HepG2 (cell line): ENCODE measurements around the gene TESK1. TPM values are rescaled to one million over a fixed set of nuclear protein-coding genes. Genes with fewer than 3 reads are reported as not detected.

Source experiments
- AHDC1 ChIP-seq: sonication (generic); formaldehyde crosslinking; IDR thresholded peaks from 2 replicates; pipeline ENCODE4 v1.5.1; 2020; ENCODE audit warnings: mild to moderate bottlenecking, missing genetic modification reagents, borderline replicate concordance
- E2F1 ChIP-seq: sonication (generic); formaldehyde crosslinking; IDR thresholded peaks from 2 replicates; pipeline ENCODE4 v1.5.0; 2020; ENCODE audit warnings: missing genetic modification reagents
- HMG20A ChIP-seq: IDR thresholded peaks from 2 replicates; pipeline ENCODE4 v1.6.1; 2016; ENCODE audit warnings: borderline replicate concordance
- HMG20B ChIP-seq: conservative IDR thresholded peaks from 2 replicates; pipeline ENCODE4 v1.6.1; 2016; ENCODE audit warnings: missing genetic modification reagents, missing compliant biosample characterization
- HOXD1 ChIP-seq: sonication (generic); formaldehyde crosslinking; IDR thresholded peaks from 2 replicates; pipeline ENCODE4 v1.5.0; 2020; ENCODE audit warnings: missing genetic modification reagents
- MAFF ChIP-seq: IDR thresholded peaks from 2 replicates; pipeline ENCODE4 v1.6.1; 2011; ENCODE audit warnings: low read depth, low read length, improper control_type of control experiment
- MATR3 ChIP-seq: sonication (generic); formaldehyde crosslinking; IDR thresholded peaks from 2 replicates; pipeline ENCODE4 v1.4.0; 2020; ENCODE audit warnings: missing genetic modification reagents
- MYC ChIP-seq: sonication (generic); formaldehyde crosslinking; IDR thresholded peaks from 2 replicates; pipeline ENCODE4 v1.9.0; 2021; ENCODE audit warnings: missing genetic modification reagents, borderline replicate concordance
- PLRG1 ChIP-seq: fragments of 450-650 bp; conservative IDR thresholded peaks from 2 replicates; pipeline ENCODE4 v1.6.1; 2016
- REL ChIP-seq: sonication (generic); formaldehyde crosslinking; conservative IDR thresholded peaks from 2 replicates; pipeline ENCODE4 v1.8.0; 2022; ENCODE audit warnings: mild to moderate bottlenecking, missing genetic modification reagents, moderate library complexity
- RNF219 ChIP-seq: sonication (generic); formaldehyde crosslinking; IDR thresholded peaks from 2 replicates; pipeline ENCODE4 v1.5.0; 2020; ENCODE audit warnings: mild to moderate bottlenecking, missing genetic modification reagents
- SKI ChIP-seq: fragments of 450-650 bp; IDR thresholded peaks from one replicate; pipeline ENCODE4 v1.6.1; 2018; ENCODE audit warnings: mild to moderate bottlenecking; ENCODE audit not compliant: partially characterized antibody
- SMAD1 ChIP-seq: sonication (generic); formaldehyde crosslinking; IDR thresholded peaks from 2 replicates; pipeline ENCODE4 v1.4.0; 2020; ENCODE audit warnings: missing genetic modification reagents, low read depth, mild to moderate bottlenecking, borderline replicate concordance
- SMYD3 ChIP-seq: sonication (generic); formaldehyde crosslinking; IDR thresholded peaks from 2 replicates; pipeline ENCODE4 v1.8.1; 2023; ENCODE audit warnings: mild to moderate bottlenecking, missing genetic modification reagents
- ZNF10 ChIP-seq: sonication (generic); formaldehyde crosslinking; IDR thresholded peaks from 2 replicates; pipeline ENCODE4 v1.4.0; 2020; ENCODE audit warnings: mild to moderate bottlenecking, low read depth, missing genetic modification reagents, borderline replicate concordance
- ZNF124 ChIP-seq: sonication (generic); formaldehyde crosslinking; IDR thresholded peaks from 2 replicates; pipeline ENCODE4 v1.4.0; 2020; ENCODE audit warnings: missing genetic modification reagents
- ZNF33A ChIP-seq: sonication (generic); formaldehyde crosslinking; IDR thresholded peaks from 2 replicates; pipeline ENCODE4 v1.5.1; 2020; ENCODE audit warnings: missing genetic modification reagents, mild to moderate bottlenecking, moderate library complexity, borderline replicate concordance
- ZNF354B ChIP-seq: sonication (generic); formaldehyde crosslinking; IDR thresholded peaks from 2 replicates; pipeline ENCODE4 v1.8.0; 2022; ENCODE audit warnings: mild to moderate bottlenecking, missing genetic modification reagents
- ZNF775 ChIP-seq: sonication (generic); formaldehyde crosslinking; IDR thresholded peaks from 2 replicates; pipeline ENCODE4 v1.4.0; 2020; ENCODE audit warnings: missing genetic modification reagents, mild to moderate bottlenecking, moderate library complexity, borderline replicate concordance
- ZNF839 ChIP-seq: sonication (generic); formaldehyde crosslinking; IDR thresholded peaks from 2 replicates; pipeline ENCODE4 v1.4.0; 2020; ENCODE audit warnings: missing genetic modification reagents, mild to moderate bottlenecking, borderline replicate concordance
- polyA plus RNA-seq, 8 experiments: library from polyadenylated mRNA; depleted of rRNA in 3 of 8; stranded (reverse) in 7 of 8; unstranded in 1 of 8; fragments of >200 nt; fragmentation: Illumina TruSeq in 4 of 8; extraction: Trizol in 4 of 8; gene quantifications; 2 replicates each; pipeline versions ENCODE4 v1.2.1 to v1.2.3, GENCODE V29; 2011 to 2016; ENCODE audit warnings: low read depth in 4 of 8, missing spikeins in 1 of 8, mixed read lengths in 1 of 8; ENCODE audit not compliant: insufficient read depth in 1 of 8
- total RNA-seq, 5 experiments: library from RNA; depleted of rRNA; stranded (reverse); fragments of >200 nt; fragmentation: Illumina TruSeq; extraction: Trizol; gene quantifications; 2 replicates each; pipeline ENCODE4 v1.2.3, GENCODE V29; 2016; ENCODE audit warnings: low read depth in 1 of 5

Gene TESK1
- total and polyA plus RNA-seq, 2 of the 13 experiments (the other 11 are each of a cell fraction or from before 2014, with no cell fraction given), result 7.3 to 13.6 TPM

GRCh38 chr9:35657546-35658136 is 52.6 kb downstream of the TESK1 start, which contains the start of gene RMRP (continued):
- TF ChIP-seq REL (CRISPR knock-in tag) (peak; percentile 88; the same call in 1 of the 2 replicates), ZNF10 (CRISPR knock-in tag) (no peak), ZNF124 (CRISPR knock-in tag) (peak; percentile 94), MAFF (no peak), E2F1 (CRISPR knock-in tag) (peak; percentile 87), AHDC1 (CRISPR knock-in tag) (no peak; the same call in none of the 2 replicates), HMG20A (CRISPR knock-in tag) (peak; percentile 60; the same call in 1 of the 2 replicates), SMYD3 (CRISPR knock-in tag) (peak; percentile 96), PLRG1 (no peak), MATR3 (no peak), HOXD1 (peak; percentile 95), ZNF839 (CRISPR knock-in tag) (peak; percentile 53; the same call in 1 of the 2 replicates), ZNF33A (CRISPR knock-in tag) (peak; percentile 58; the same call in 1 of the 2 replicates), MYC (CRISPR knock-in tag) (peak; percentile 99), SMAD1 (CRISPR knock-in tag) (0 out of 2 replicates have a peak, but pooled peaks have one; percentile 32), ZNF775 (CRISPR knock-in tag) (no peak), SKI (peak; percentile 44), ZNF354B (peak; percentile 94; the same call in 1 of the 2 replicates), HMG20B (peak; percentile 78; the same call in 1 of the 2 replicates), RNF219 (CRISPR knock-in tag) (no peak)
